GM18870 (cell line): ENCODE results near the gene GAB1.

ENCODE experiments used
- ATAC-seq: cut with Tn5 transposase; IDR thresholded peaks from one replicate; pipeline ENCODE4 v1.9.1; 2021; ENCODE audit warnings: moderate library complexity; ENCODE audit not compliant: unreplicated experiment

The GAB1 gene

DNA sequence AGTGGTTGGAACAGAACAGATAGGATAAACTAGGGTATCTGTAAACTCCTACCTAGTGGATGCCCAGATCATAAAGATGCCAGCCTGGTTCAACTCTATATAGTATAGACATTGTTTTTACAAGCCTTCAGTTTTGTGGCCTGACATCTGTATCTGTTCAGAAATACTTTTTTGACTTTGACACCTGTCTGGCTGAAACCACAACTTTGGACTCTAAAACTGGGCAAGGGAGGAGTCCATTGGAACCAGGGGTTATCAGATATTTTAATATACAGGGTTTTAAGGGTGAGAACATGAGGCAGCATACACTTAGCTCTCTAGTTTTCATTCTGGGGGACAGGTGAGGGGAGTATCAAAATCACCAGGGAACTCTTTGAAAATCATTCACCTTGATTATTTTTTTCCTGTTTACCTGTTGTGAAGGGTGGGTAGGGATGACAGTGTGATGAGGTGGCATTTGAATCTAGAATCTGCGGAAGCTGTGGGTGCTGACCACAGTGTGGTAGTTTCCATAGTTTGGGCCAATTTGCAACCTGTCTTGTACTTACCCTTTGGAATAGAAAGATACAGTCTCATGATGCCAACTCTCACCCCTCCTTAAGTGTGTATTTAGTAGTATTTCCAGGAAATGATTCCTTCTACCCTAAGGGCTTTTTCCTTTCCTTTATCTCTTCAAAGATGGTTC lies 20.6 kb downstream of the GAB1 start:
- ATAC-seq: no peak

DNA sequence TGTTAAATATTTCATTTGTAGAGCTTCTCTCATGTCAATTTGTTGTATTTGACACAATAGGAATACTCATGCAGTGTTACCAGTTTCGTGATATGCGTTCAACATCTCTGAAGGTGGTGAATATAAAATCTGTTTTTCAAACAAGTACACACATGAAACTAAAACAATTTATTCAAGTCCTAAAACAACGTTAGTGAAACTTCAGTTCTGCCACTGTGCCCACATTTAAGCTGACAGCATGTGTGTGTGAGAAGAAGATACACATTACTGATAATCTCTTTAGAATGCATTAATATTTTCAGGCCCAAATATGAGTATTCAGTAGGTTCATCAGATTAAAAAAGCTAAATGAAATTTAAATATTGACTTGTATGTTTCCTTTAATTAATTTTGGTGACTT lies 21.7 kb downstream of the GAB1 start:
- no peak for ATAC-seq

DNA sequence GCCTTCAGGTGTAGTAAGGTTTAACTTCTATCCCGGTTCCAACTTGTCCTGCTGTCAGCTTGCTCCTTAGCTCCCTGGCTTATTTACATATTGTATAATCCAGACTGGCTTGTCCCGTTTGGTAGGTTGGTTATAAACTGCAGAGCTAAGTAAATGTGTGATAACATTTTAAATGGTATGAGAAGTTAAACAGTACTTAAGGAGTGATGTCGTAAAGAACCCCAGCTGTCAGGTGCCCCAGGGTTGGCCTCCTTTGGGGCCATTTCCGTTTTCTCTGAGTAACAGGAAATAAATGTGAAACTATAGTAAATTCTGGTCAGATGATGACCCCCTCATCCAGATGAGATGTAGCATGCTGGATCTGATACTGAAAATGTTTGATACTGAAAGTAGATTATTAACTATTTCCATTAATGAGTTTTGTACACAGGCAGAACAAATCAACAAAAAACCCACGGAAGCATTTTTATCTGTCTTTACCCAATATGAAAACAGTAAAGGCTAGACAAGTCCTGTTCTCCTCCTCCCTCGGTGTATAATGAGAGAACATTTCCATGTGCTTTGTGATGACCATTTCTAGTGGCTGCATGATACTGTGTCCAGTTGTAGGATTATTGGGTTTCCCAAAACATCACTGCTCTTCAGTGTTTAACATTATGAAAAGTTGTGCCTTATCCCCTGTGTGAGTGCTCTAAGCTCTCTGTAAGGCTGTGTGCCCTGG lies 22.4 kb downstream of the GAB1 start:
- ATAC-seq: peak; percentile 90

DNA sequence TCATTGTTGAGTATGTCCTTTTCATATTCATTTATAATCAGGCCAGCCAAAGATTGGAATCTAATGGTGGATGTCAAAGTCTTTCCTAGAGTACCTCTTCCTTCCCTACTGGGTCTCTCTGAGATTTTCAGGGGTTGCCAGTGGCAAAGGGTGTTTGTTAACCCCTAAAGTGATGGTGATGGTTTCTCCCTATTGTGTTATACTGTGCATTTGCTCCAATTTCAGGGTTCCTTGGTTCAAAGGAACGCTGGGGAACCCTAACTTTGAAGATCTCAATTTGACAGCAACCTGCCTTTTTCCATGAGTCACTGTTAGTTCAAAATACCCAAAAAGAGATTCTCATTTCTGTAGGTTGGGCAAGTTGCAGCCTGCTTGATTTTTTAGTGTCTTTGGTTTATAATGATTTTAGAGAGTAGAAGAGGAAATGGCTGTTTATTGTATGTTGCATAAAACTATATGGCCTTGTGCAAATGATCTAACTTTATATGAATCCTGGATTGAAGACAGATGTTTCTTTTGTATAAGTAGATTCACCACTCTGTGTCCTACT lies 23.0 kb downstream of the GAB1 start:
- no peak for ATAC-seq

- no peak for ATAC-seq
These were observed 24.4 kb downstream of the GAB1 start for GRCh38 chr4:143360838-143361625.

DNA sequence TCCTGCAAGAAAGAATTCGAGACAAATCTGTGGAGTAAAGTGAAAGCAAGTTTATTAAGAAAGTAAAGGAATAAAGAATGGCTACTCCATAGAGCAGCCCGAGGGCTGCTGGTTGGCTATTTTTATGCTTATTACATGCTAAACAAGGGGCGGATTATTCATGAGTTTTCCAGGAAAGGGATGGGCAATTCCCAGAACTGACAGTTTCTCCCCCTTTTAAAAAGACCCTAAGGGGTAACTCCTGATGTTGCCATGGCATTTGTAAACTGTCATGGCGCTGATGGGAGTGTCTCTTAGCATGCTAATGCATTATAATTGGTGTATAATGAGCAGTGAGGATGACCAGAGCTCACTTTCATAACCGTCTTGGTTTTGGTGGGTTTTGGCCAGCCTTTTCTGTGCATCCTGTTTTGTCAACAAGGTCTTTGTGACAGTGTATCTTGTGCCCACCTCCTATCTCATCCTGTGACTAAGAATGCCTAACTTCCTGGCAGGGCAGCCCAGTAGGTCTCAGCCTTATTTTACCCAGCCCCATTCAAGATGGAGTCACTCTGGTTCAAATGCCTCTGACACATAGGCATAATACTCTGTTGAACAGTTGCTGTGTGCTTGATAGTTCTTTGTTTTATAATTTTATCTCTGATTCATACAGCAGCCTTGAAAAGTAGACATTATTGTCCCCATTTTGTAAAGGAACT lies 25.8 kb downstream of the GAB1 start:
- no peak for ATAC-seq

DNA sequence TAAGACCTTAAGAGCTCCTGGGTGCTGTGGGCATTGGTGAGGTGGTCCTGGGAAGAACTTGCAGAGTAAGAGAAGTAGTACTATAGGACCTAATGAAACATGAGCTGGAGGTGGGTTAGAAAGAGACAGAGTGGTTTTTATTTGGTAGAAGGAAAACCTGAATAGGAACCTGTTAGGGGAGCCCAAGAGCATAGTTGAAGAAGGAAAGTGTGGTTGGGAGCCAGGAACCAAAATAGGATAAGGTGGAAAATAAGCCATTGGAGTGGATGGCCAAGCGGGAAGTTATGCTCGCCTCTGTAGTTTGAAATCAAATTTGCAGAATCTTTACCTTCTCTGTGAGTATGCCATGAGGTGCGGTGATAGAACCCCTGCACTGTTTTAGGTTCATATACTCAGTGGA lies 26.7 kb downstream of the GAB1 start:
- no peak for ATAC-seq

GRCh38 chr4:143364063-143364462 lies 27.4 kb downstream of the GAB1 start:
- no peak for ATAC-seq

GRCh38 chr4:143367863-143368262 lies 31.2 kb downstream of the GAB1 start:
- ATAC-seq: no peak

- no peak for ATAC-seq
These were observed 32.9 kb downstream of the GAB1 start for GRCh38 chr4:143369552-143369951.

DNA sequence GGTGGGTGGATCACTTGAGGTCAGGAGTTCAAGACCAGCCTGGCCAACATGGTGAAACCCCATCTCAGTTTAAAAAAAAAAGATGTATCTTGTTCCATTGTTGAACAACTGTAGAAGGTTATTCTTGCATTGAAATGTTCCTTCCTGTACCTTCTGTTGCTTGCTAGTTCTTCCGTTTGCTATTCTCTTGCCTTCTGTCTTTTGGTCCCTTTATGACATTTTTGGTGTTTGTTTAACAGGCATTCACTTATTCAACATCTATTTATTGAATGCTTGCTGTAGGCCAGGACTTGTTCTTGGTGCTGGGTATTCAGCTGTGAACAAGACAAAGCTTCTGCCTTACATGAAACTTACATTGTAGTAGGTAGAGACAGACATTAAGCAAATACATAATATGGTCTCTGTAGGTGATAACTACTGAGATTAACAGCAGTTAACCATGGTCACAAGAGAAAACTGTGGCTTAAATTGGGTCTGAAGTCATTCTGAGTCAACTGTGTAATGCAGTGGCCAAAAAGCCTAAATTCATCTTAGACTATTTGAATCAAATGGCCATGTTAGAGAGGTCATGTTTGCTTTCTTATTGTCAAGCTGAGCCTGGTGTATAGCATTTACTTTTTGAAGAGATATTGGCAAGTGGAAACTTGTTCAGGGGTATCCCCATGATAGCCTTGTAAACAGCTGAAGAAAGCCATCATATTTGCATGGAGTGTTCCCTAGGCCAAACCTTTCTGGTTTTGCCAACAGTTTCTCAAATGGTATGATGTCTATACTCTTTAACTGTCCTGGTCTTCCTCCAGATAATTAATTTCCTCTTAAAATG lies 35.6 kb downstream of the GAB1 start:
- ATAC-seq: peak; percentile 75

GRCh38 chr4:143374255-143374654 lies 37.6 kb downstream of the GAB1 start:
- no peak for ATAC-seq

DNA sequence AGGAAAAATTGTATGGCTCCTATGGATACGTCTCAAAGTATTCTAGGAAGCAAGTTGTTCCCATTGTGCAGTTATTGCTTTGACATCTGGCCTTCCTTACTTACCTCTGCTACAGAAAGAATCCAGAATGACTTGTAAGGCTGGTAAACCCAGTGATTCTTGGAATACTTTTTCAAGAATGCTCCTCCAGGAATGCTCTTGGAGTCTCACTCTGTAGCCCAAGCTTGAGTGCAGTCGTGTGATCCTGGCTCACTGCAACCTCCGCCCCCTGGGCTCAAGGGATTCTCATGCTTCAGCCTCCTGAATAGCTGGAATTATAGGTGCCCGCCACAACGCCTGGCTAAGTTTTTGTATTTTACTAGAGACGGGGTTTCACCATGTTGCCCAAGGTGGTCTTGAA lies 38.1 kb downstream of the GAB1 start:
- no peak for ATAC-seq

GRCh38 chr4:143375326-143376073 lies 38.8 kb downstream of the GAB1 start:
- peak; percentile 35 for ATAC-seq

GRCh38 chr4:143377611-143378099 lies 41.0 kb downstream of the GAB1 start:
- peak; percentile 64 for ATAC-seq

DNA sequence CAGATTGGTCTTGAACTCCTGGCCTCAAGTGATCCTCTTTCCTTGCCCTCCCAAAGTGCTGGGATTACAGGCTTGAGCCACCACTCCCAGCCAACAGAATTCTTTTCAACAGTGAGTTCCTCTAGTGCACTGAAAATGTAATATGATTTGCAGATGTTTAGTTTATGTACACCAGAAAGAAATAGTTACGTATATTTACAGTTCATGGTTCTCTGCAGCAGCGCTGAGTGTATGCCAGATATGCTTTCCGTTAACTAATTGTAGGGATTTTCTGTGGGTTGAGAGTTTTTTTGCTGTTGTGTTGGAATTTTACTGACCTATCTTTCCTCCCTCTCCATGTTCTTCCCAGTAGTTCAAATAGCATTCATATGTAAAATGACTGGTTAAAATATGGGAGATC lies 44.0 kb downstream of the GAB1 start:
- no peak for ATAC-seq

DNA sequence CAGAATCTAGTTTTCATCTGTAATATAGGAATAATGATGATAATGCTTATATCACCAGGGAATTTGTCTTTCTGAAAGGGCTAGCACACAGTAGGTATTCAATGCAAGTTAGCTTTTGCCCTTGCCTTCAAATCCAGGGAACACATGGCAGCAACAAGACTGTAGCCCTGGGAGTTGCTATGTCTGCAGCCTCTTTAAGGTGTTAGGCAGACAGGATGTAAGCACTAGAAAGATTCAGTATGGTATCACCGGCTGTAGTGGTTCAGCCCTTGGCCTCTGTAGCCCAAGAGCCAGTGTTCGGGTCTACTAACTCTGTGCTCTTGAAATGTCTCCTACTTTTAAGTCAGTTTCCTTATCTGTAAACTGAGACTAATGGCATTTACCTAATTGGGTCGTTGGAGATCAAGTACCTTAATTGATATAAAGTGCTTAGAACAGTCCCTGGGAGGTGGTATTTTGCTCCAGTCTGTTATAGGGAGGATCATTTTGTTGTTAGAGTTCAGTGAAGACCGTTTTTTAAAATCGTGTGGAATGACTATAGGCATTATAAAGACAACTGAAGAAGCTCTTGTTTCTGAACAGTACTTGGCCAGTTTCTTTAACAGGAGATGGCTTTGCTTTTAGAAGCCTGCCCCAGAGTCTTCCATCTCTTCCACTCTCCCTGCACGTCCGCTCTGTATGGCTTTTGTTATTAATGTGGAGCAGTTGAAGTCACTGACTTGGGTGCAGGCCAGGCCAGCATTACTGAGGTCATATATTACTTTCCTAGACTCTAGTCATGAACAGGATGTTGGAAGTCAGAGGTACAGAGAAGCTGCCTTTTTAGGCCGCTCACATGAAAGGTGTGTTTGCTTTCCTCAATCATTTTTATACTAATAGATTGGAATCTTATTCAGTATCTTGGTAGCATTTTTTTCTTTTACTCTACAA lies 44.8 kb downstream of the GAB1 start:
- ATAC-seq: peak; percentile 39

GRCh38 chr4:143382596-143382995 lies 45.9 kb downstream of the GAB1 start:
- no peak for ATAC-seq
